Measurements from ENCODE around the gene RHOT1.

- TF ChIP-seq CTCF (IDR thresholded peaks at IDR 0.05 in 8 of 11, conservative IDR thresholded peaks at IDR 0.05 in 3 of 11), result no peak
- TF ChIP-seq POLR2A (IDR thresholded peaks at IDR 0.05), result no peak
These were observed 23.5 kb upstream of the RHOT1 start for GRCh38 chr17:32118835-32119234.
